ENCODE data around the gene SRGAP2C.
"Not testable (repeated sequence)": the region's sequence is repeated elsewhere in the genome, so short reads cannot be mapped to it uniquely, and the experiment has no call there.

The SRGAP2C gene

DNA sequence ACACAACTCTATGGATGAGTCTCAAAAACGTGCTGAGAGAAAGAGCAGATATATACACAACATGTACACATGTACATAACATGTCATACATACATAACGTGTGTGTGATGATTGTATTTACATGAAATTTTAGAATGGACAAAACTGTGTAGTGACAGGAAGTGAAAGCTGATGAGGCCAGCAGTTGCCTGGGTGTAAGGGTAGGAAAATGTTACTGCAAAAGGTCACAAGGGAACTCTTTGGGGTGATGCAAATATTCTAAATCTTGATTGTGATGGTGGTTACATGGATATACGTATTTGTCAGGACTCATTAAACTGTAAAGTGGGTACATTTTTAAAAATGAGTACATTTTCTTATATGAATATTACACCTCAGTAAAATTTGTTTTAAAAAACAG is 236.7 kb downstream of the SRGAP2C start:
- DNase-seq (ENCODE audit: low read depth) = not testable (repeated sequence)

GRCh38 chr1:121423956-121424355 is 239.2 kb downstream of the SRGAP2C start:
- DNase-seq (ENCODE audit: low read depth) = not testable (repeated sequence)

- DNase-seq (ENCODE audit: low read depth) = not testable (repeated sequence)
Measured at GRCh38 chr1:121433517-121433916, 248.7 kb downstream of the SRGAP2C start.

- not testable (repeated sequence) for DNase-seq (ENCODE audit: low read depth)
Measured at GRCh38 chr1:121438862-121439261, 254.1 kb downstream of the SRGAP2C start.

- no peak for DNase-seq (ENCODE audit: low read depth)
Measured at GRCh38 chr1:121440993-121441392, 256.2 kb downstream of the SRGAP2C start.

Data from stimulated activated CD8-positive, alpha-beta memory T cell treated with anti-CD3 and anti-CD28 coated beads, Interleukin-12 subunit alpha, Interleukin-12 subunit beta, amount 100 ng/mL, for 4 hours (primary cell).